PC-9 (cell line): ENCODE measurements around the gene ARMC9.

Experiments used
- CTCF ChIP-seq: fragments of 200-600 bp; sonication (generic); conservative IDR thresholded peaks from 2 replicates; pipeline ENCODE4 v1.6.1; 2017; ENCODE audit warnings: mixed run types, antibody characterized with exemption, mild to moderate bottlenecking, moderate library complexity
- EZH2 ChIP-seq: fragments of 200-600 bp; sonication (generic); IDR thresholded peaks from 2 replicates; pipeline ENCODE4 v1.8.0; 2017; ENCODE audit warnings: antibody characterized with exemption, low read depth

- TF ChIP-seq CTCF (no peak), EZH2 (no peak)
These were observed 223.6 kb downstream of the ARMC9 start for GRCh38 chr2:231422056-231422455.
